UCSD-AML1 (cell line): ENCODE measurements around the gene SERPIND1.
"Not testable (repeated sequence)": the region's sequence is repeated elsewhere in the genome, so short reads cannot be mapped to it uniquely, and the experiment has no call there.

Experiments used
- DNase-seq: peaks from one replicate; lab custom pipeline; 2025; ENCODE audit not compliant: unreplicated experiment; lab: John Stamatoyannopoulos, UW

The SERPIND1 gene

DNA sequence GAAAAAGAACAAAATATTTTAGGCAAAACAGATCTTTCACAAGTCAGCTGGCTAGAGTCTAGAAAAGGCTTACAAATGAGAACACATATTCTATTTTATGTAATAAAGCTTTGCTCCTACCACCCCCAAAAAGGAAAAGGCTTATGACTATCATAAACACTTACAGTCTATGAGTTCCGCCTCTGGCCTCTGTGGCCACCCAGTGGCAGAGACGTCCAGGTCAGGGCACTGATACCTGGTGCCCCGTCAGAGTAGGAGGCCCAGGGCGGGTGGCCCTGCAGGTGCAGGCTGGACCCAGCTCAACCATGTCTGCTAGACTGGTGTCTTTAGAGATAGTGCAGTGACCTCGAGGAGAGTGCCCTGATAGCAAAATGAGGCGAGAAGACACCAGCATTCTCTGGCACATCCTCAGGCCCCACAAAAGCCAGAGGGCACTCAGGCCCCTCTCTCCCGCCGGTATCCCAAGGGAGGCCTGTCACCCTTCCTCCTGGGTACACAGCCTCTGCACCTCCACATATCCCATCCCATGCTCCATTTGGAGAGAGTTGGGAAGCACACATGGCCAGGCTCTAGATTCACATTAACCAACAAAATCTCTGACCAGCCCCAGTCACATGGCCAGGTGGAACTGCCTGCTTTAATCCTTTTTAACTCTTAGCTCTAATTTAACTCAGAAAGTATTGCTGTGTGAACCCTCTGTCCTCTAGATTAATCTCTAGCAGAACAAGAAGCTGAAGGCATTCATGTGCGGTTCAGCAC lies 27.3 kb upstream of the SERPIND1 start:
- no peak for DNase-seq

- no peak for DNase-seq
These were observed 26.7 kb upstream of the SERPIND1 start for GRCh38 chr22:20747223-20747622.

DNA sequence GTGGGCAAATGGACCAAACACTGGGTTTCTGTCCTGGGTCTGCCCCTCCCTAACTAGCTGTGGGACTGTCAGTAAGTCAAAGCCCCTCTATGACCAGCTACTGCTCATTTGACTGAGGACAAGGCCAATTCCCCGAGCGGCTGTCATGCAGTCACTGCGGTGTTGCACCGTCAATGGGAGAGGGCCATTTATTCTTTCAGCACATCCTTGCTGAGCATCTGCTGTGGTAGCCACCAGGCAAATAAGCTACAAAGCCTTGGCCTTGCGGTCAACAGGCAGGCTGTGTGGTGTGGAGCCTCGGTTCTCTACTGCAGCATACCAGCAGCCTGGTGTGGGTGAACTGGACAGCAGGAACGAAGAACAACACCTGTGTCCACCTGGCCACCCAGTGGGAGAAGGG lies 25.8 kb upstream of the SERPIND1 start:
- no peak for DNase-seq

- no peak for DNase-seq
These were observed 25.0 kb upstream of the SERPIND1 start for GRCh38 chr22:20748731-20749428.

GRCh38 chr22:20749453-20749852 lies 24.5 kb upstream of the SERPIND1 start:
- no peak for DNase-seq

DNA sequence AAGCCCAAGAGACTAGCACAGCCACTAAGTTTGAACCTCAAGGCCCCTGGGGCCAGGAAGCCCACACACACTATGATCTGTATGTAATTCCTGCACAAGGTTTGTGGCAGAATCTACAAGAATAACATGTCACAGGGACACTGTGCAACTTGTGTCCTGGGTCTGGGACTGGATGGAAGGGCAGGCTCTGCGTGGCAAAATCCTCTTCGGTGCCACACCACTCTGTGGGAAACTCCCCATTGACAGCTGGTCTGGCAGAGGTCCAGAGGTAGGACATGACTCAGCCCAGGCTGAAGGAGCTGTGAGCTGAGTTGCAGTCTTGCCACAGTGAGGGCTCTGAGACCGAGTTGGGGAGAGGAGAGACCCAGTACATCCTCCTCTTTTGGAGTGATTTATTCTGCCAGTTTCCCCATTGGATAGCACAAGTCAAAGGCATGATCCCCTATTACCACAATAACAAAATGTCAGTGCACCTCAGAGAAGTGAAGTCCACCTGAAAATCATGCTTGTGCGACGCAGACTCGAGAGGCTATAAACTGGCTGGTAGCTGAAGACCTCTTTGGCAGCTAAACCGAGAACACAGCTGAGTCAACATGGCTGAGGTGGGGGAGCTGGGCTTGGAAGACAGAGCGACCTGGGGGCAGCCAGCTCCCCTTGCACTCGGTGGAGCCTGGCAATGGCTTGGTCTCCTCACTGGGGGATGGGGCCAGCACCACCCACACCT lies 23.3 kb upstream of the SERPIND1 start:
- DNase-seq, result no peak

DNA sequence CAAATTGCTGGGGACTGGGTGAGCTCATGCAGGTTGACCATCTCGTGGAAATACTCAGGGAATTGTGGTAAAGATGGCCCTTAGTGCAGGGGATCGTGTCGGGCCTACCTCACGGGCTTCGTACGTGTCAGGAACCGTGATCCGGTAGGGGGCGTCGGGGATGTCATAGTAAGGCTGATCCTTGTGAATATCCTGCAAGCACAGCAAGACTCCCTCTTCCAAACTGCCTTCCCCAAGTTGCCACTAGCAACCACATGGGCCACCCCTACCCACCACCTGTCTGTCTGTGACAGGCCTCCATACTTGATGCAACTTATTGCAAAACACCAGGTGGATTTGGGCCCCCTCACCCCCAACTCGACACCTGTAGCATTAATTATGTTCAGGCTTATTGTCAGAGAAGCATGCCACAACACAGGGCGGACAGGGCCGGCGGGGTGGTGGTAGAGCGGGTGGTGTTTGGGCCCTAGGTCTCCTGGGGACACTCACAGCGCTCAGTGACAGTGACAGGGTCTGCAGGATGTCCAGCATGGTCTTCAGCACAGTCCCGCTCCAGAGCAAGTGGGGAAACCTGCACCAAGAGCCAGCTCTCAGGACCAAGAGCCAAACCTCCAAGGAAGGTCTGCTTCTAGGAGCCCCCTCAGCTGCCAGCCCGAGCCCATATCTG lies 22.6 kb upstream of the SERPIND1 start:
- no peak for DNase-seq

DNA sequence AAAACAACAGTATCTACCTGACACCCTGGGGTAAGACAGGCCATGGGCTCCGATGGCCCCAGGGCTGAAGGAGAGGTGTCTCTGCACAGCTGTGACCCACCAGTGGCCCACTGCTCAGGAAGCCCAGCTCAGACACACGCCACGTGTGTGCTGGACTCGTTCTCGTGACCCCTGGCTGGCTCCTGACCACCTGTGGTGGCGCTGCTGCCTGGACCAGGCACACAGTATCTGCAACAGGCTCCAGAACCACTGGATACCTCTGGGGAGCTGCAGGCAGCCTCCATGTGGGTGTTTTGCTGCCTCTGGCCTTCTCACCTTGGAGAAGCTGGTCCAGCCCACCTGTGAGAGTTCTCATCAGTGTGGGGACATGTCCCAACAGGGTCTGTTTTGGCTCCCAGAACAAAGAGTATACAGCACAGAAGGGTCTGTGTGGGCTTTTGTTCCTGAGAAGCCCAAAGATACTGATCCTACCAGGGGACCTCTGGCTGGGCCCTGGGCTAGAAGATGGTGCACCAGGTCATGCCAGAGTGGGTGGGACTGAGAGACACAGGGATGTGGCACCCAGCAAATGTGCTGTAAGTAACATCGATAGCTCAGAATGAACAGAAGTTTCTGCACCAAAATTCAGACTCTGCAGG lies 21.7 kb upstream of the SERPIND1 start:
- DNase-seq, result no peak

DNA sequence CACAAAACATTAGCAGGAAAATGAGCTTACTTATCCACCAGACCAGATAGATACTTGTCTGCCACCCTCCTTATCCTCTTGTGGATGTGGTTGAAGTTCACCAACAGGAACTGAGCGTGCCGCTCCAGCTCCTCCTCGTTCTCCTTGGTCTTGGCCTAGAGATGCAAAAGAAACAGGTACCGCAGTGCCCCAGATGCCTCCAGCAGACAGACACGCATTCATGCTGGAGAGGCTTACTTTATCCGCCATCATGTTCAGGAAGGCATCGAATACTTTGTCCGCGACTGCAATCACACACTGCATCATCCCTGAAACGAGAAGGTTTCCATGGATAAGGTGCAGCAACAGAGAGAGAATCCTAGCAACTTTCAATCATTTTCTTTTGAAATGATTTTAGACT lies 21.0 kb upstream of the SERPIND1 start:
- DNase-seq, result no peak

- DNase-seq, result no peak
These were observed 17.1 kb upstream of the SERPIND1 start for GRCh38 chr22:20756846-20757245.

DNA sequence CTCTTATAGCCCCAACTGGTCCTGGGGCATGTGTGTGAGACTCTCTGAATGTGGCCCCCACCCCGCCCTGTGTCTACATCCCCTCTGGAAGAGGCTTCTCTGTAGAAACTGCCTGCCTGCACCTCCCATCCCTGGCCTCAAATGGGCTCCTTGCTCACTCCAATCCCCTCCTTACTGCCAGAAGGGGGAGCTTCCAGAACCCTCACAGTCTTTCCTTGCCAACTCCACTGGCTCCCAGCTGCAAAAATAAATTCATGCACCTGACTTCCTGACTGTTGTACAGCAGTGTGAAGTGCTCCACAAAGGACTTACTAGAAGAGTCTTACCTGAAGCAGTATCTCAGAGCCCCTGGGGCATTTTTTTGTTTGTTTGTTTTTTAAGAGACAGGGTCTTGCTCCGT lies 15.2 kb upstream of the SERPIND1 start:
- no peak for DNase-seq

- no peak for DNase-seq
These were observed 13.8 kb upstream of the SERPIND1 start for GRCh38 chr22:20760084-20760483.

DNA sequence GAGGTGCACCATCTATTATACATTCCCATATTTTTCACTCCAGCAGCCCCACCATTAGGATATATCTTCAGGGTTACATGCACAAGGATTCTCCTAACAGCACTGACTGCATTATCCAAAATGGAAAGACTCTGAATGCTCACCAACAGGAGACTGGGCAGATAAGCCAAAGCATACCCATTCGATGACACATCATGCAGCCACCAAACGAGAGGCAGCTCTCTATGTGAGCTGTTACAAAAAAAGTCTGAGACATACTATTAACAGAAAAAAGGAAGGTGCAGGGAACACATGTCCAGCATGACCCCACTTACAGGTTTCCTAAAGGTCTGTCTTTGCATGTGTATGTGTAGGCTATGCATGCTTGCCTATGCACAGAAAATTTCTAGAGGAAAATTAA lies 12.4 kb upstream of the SERPIND1 start:
- DNase-seq, result no peak

- no peak for DNase-seq
These were observed 11.6 kb upstream of the SERPIND1 start for GRCh38 chr22:20762233-20762796.

DNA sequence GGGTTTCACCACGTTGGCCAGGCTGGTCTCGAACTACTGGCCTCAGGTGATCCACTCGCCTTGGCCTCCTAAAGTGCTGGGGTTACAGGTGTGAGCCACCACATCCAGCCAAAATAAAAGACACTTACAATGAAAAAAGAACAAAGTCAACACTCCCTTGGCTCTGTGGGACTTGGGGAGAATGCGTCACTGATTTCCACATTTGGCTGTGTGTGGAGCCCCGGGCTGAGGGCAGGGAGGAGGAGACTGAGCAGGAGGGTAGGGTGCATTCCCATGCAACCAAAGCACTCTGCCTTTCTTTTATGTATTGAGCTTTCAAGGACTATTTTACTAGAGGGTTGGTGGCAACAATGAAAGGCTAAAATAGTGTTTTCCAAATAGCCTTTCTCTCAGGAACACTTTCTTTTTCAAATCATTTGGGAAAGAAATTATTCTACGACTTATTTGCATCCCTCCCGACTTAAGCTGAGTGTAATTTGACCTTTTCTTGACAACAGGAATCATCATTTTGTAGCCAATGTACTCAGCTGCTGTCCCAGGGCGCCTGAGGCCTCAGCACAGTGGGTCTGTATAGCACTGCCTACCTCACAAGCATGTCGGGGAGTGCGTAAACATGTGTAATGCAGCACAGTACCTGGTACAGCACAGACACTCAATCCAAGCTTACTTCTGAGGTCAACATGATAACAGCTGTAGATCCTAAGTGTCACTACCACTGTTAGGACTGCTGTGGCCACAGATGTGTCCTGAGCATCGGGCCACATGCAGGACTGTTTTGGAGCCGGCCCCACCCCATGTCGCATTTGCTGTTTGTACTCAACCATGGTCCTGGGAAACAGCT lies 10.1 kb upstream of the SERPIND1 start:
- DNase-seq, result no peak

- DNase-seq, result no peak
These were observed 9.5 kb upstream of the SERPIND1 start for GRCh38 chr22:20764471-20764720.

DNA sequence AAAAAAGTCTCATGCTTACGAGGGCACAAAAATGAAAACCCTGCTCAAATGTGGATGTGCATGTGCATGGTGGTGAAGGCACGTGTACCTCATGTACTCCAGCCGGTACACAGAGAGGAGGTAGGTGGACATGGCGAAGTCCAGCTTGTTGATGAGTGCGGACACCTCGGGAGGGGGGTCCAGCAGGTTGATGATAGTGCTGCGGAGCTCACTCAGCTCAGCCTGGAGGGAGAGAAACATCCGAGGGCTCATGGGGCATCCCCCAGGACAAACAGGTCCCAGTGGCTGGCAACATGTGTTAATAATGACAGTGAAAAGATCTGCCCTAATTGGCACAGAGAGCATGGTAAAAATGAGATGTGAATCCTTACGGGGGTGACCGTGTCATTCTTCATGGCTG lies 9.2 kb upstream of the SERPIND1 start:
- no peak for DNase-seq

DNA sequence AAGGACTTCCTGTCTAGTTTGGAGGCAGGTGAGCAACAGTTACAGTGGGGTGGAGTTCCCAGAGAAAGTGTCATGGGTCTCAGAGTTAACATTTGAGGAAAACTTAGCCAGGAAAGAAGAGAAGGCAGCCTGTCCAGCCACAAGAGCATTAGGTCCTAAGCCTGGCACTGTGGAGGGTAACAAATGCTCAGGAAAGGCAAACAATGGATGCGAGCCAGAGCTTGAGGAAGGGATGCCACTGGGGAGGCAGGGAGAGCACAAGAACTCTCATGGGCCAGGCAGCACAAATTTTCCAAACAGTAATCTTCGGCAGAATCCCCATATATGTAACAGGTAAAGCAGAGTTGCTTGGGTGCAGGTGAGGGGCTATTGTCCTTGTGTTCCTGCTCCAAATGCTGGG lies 8.0 kb upstream of the SERPIND1 start:
- DNase-seq, result no peak

- no peak for DNase-seq
These were observed 7.4 kb upstream of the SERPIND1 start for GRCh38 chr22:20766530-20766929.

DNA sequence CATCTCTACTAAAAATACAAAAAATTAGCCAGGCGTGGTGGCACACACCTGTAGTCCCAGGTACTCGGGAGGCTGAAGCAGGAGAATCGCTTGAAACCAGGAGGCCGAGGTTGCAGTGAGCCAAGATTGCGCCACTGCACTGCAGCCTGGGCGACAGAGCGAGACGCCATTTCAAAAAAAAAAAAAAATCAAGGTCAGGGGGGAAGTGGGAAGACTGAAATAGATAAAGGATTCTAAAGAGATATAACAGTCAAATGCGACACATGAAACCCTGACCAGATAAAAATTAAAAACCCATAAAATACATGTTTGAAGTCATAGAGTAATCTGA lies 4.5 kb upstream of the SERPIND1 start:
- not testable (repeated sequence) for DNase-seq
